Tibial nerve (tissue), 4 donors: ENCODE data around the gene TTC39B. TPM values are rescaled to one million over a fixed set of nuclear protein-coding genes. Genes with fewer than 3 reads are reported as not detected.

Experiments
- DNase-seq, 2 donors: peaks; one replicate each; pipeline ENCODE4 v3.0.0-alpha.2; 2019; ENCODE audit warnings: low spot score in 2 of 2
- H3K27ac ChIP-seq, 4 donors: fragments of 200-600 bp; sonication (generic) in 3 of 4; one replicate each; pipeline ENCODE4 v1.5.1; 2017 to 2019; ENCODE audit warnings: mild to moderate bottlenecking in 1 of 4
- H3K27me3 ChIP-seq, 2 donors: fragments of 200-600 bp; sonication (generic) in 1 of 2; one replicate each; pipeline versions ENCODE4 v1.5.1 to v1.6.0; 2017 to 2019
- H3K36me3 ChIP-seq, 3 donors: fragments of 200-600 bp; sonication (generic); one replicate each; pipeline ENCODE4 v1.5.1; 2018 to 2019
- H3K4me1 ChIP-seq, 4 donors: fragments of 200-600 bp; sonication (generic) in 3 of 4; one replicate each; pipeline ENCODE4 v1.5.1; 2017 to 2019
- H3K4me3 ChIP-seq, 4 donors: fragments of 200-600 bp; sonication (generic) in 3 of 4; one replicate each; pipeline ENCODE4 v1.5.1; 2017 to 2019; ENCODE audit warnings: mild to moderate bottlenecking in 1 of 4, moderate library complexity in 1 of 4
- H3K9me3 ChIP-seq, 4 donors: fragments of 200-600 bp; sonication (generic) in 3 of 4; one replicate each; pipeline ENCODE4 v1.5.1; 2017 to 2019
- EP300 ChIP-seq, 2 donors: sonication (generic); formaldehyde crosslinking; IDR thresholded peaks; one replicate each; pipeline ENCODE4 v1.6.1; 2017; ENCODE audit warnings: antibody characterized with exemption in 2 of 2, mild to moderate bottlenecking in 1 of 2
- POLR2A ChIP-seq, 2 donors: fragments of 450-650 bp; IDR thresholded peaks; one replicate each; pipeline ENCODE4 v1.6.1; 2017; ENCODE audit warnings: antibody characterized with exemption in 2 of 2, mild to moderate bottlenecking in 2 of 2, moderate library complexity in 2 of 2
- WGBS, 2 donors: methylation state at CpG; one replicate each; pipeline ENCODE4 v1.1.5; 2018; 5-methylcytosine and 5-hydroxymethylcytosine counted together
- total RNA-seq, 4 donors: library from RNA; depleted of rRNA; stranded (reverse); fragments of >200 nt; gene quantifications; one replicate each; pipeline ENCODE4 v1.1.0, GENCODE V29; 2016
- TF ChIP-seq, protein P1 (sequence below), 5 experiments: fragments of 200-600 bp in 3 of 5; fragments of 450-650 bp in 2 of 5; sonication (generic) in 3 of 5; IDR thresholded peaks; one replicate each; pipeline ENCODE4 v1.5.1; 2016 to 2019; ENCODE audit warnings: antibody characterized with exemption in 5 of 5, mild to moderate bottlenecking in 3 of 5, moderate library complexity in 2 of 5

TTC39B gene
- total RNA-seq, 4 donors from 2014 or later, result 5.4 to 8.8 (median 7.5) TPM

DNA sequence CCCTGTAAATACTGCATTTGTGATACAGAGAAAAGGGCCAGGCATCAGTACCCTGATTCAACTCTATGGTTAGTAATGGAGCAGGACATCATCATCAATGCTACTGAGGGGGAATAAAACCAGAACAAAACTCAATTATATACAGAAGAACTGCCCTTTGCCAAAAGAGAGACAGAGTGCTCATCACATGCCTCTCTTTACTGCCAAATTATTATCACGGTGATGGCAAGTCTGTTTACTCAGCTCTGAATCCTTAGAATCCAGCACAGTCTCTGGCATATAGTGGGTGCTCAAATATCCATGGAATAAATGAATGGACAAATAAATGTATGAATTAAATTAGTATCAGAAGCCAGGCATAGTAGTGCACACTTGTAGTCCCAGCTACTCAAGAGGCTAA is 130.2 kb downstream of the TTC39B start:
- H3K9me3 ChIP-seq, result no peaks in the 10 kb centered on the region
- no peak for DNase-seq
- TF ChIP-seq, protein P1, sequence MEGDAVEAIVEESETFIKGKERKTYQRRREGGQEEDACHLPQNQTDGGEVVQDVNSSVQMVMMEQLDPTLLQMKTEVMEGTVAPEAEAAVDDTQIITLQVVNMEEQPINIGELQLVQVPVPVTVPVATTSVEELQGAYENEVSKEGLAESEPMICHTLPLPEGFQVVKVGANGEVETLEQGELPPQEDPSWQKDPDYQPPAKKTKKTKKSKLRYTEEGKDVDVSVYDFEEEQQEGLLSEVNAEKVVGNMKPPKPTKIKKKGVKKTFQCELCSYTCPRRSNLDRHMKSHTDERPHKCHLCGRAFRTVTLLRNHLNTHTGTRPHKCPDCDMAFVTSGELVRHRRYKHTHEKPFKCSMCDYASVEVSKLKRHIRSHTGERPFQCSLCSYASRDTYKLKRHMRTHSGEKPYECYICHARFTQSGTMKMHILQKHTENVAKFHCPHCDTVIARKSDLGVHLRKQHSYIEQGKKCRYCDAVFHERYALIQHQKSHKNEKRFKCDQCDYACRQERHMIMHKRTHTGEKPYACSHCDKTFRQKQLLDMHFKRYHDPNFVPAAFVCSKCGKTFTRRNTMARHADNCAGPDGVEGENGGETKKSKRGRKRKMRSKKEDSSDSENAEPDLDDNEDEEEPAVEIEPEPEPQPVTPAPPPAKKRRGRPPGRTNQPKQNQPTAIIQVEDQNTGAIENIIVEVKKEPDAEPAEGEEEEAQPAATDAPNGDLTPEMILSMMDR (IDR thresholded peaks at IDR 0.05), result no peak
- TF ChIP-seq POLR2A (IDR thresholded peaks at IDR 0.05) (no peak), EP300 (IDR thresholded peaks at IDR 0.05) (no peak)
- no peaks in the 10 kb centered on the region for H3K4me1 ChIP-seq
- WGBS, 2 donors, result 48 to 62% methylated on average over 1 of the region's 1 CpG
- H3K4me3 ChIP-seq, result no peak overlapping the region
- H3K36me3 ChIP-seq, result peaks cover 0 to 58% (median 0%) of the 10 kb centered on the region in 3 donors
- no peaks in the 10 kb centered on the region for H3K27me3 ChIP-seq
- no peak overlapping the region for H3K27ac ChIP-seq

DNA sequence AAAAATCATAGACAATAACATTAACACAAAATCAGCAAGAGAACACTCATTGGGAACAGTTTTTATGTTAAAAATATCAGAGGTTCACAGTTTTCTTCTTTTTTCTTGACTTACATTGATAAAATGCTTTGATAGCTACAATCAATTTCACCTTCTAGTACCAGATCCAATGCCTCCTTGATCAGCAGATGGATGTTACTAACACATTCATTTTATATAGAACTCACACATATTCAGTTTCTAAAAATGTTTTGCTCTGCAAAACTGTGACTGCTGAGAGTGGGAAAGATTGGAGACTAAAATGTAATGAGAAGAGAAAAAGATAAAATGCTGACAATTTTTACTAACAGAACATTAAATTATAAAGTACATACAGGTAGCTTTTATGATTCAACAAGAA is 143.1 kb downstream of the TTC39B start:
- H3K4me3 ChIP-seq, result no peak overlapping the region
- no peak for DNase-seq
- TF ChIP-seq POLR2A (IDR thresholded peaks at IDR 0.05) (no peak), EP300 (IDR thresholded peaks at IDR 0.05) (no peak)
- TF ChIP-seq, protein P1 (IDR thresholded peaks at IDR 0.05), result no peak

DNA sequence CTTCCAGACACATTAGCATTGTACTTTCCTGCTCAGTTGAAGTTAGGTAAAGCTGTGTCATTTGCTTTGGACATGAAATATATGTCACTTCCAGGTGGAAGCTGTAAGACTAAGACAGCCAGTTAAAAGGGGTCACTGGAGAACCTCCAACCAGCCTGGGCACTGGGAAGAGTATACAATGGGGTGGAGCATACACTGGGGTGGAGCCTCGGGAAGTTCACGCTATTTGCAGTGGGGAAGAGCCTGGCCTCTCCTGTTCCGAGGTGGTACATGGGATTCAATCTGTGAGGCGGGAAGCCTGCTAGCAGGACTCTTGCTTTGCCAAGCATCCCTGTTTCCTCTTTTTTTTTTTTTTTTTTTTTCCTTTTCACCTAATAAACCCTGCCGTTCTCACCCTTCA is 145.3 kb downstream of the TTC39B start:
- no peaks in the 10 kb centered on the region for H3K9me3 ChIP-seq
- WGBS, 2 donors, result 81% methylated on average over 5 of the region's 5 CpGs
- H3K4me3 ChIP-seq, result no peak overlapping the region
- no peak for DNase-seq
- no peaks in the 10 kb centered on the region for H3K36me3 ChIP-seq
- no peaks in the 10 kb centered on the region for H3K27me3 ChIP-seq
- TF ChIP-seq EP300 (IDR thresholded peaks at IDR 0.05), result no peak
- no peak for TF ChIP-seq POLR2A (IDR thresholded peaks at IDR 0.05)
- TF ChIP-seq, protein P1 (IDR thresholded peaks at IDR 0.05), result no peak
- peaks cover 0 to 12% (median 3%) of the 10 kb centered on the region in 4 donors for H3K4me1 ChIP-seq
- no peak overlapping the region for H3K27ac ChIP-seq

More for the DNA sequence above, 143.1 kb downstream of the TTC39B start:
- Histone ChIP-seq H3K9me3 (no peaks in the 10 kb centered on the region), H3K36me3 (no peaks in the 10 kb centered on the region), H3K4me1 (no peaks in the 10 kb centered on the region), H3K27ac (no peak overlapping the region), H3K27me3 (no peaks in the 10 kb centered on the region)

DNA sequence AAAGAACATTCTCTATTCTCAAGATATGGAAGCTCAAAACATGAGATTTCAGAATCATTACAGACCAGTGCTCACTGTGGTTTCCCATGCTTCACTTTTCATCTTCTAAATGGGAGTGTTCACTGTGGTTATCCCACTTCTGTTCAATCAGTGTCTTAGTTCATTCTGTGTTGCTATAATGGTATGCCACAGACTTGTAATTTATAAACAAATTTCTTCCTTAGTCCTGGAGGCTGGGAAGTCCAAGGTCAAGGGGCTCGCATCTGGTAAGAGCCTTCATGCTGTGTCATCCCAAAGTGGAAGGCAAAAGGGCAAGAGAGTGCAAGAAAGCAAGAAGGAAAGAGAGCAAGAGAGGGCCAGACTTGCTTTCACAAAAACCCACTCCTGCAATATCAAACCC is 146.3 kb downstream of the TTC39B start:
- WGBS, 2 donors, result 62 to 65% methylated on average over 1 of the region's 1 CpG
- H3K27ac ChIP-seq, result no peak overlapping the region
- DNase-seq, result no peak
- H3K4me3 ChIP-seq, result no peak overlapping the region
- no peaks in the 10 kb centered on the region for H3K27me3 ChIP-seq
- TF ChIP-seq, protein P1 (IDR thresholded peaks at IDR 0.05), result no peak
- TF ChIP-seq EP300 (IDR thresholded peaks at IDR 0.05) (no peak), POLR2A (IDR thresholded peaks at IDR 0.05) (no peak)
- no peaks in the 10 kb centered on the region for H3K9me3 ChIP-seq
- peaks cover 0 to 23% (median 5%) of the 10 kb centered on the region in 4 donors for H3K4me1 ChIP-seq
- H3K36me3 ChIP-seq, result no peaks in the 10 kb centered on the region

DNA sequence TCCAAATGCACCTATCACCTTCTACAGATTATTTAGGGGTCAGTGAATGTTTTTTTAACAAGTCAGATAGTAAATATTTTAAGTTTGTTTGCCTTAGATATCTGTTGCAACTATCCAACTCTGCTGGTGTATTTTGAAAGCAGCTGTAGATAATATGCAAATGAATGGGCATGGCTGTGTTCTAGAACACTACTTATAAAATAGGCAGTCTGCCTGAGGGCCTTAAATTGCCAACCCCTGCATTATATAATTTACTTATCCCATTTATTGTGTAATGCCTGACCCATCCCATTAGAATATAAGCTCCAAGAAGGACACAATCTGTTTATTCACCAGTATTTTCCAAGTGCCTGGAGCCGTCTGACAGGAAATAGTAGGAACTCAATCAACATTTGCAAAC is 149.0 kb downstream of the TTC39B start:
- H3K4me1 ChIP-seq, result peaks cover 0 to 32% (median 5%) of the 10 kb centered on the region in 4 donors
- no peaks in the 10 kb centered on the region for H3K36me3 ChIP-seq
- no peak overlapping the region for H3K27ac ChIP-seq
- TF ChIP-seq, protein P1 (IDR thresholded peaks at IDR 0.05), result no peak
- TF ChIP-seq POLR2A (IDR thresholded peaks at IDR 0.05), result no peak
- no peak for TF ChIP-seq EP300 (IDR thresholded peaks at IDR 0.05)
- no peak overlapping the region for H3K4me3 ChIP-seq
- no peaks in the 10 kb centered on the region for H3K27me3 ChIP-seq
- DNase-seq, result no peak
- H3K9me3 ChIP-seq, result no peaks in the 10 kb centered on the region
- 88% methylated on average over 1 of the region's 1 CpG for WGBS, 2 donors
